GM18519 (cell line): ENCODE data around the gene ADGRE1.

Experiments
- ATAC-seq: cut with Tn5 transposase; IDR thresholded peaks from one replicate; pipeline ENCODE4 v1.9.1; 2021; ENCODE audit warnings: mild to moderate bottlenecking, moderate library complexity; ENCODE audit not compliant: unreplicated experiment, low FRiP score

Gene ADGRE1

GRCh38 chr19:6947745-6948144 is 60.4 kb downstream of the ADGRE1 start:
- no peak for ATAC-seq

DNA sequence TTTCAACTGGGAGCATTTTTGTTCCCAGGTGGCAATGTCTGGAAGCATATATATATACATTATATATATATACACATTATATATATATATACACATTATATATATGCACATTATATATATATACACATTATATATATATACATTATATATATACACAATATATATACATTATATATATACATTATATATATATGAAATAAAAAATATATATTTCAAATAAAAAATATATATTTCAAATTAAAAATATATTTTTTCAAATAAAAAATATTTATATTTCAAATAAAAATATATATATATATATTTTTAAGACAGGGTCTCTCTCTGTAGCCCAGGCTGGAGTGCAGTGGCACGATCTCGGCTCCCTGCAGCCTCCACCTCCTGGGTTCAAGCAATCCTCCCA is 61.5 kb downstream of the ADGRE1 start:
- ATAC-seq: no peak

DNA sequence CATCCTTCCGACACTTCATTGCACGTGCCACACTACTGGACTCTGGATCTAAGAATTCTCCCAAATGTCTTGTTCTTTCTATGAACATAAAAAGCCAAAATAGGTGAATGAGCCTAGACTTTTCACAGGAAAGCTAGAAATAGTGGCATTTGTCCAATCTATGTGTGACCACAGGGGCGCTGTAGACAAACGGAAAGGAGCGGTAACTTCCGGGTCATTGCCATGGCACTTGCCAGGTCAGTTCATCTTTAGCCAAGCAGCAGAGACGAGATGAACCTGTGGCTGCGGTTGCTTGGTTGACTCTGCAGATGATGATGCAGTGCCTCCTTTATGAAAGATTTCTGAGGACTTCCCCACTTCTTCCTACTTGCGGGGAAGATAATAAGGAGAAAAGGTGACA is 65.6 kb downstream of the ADGRE1 start:
- ATAC-seq: no peak

DNA sequence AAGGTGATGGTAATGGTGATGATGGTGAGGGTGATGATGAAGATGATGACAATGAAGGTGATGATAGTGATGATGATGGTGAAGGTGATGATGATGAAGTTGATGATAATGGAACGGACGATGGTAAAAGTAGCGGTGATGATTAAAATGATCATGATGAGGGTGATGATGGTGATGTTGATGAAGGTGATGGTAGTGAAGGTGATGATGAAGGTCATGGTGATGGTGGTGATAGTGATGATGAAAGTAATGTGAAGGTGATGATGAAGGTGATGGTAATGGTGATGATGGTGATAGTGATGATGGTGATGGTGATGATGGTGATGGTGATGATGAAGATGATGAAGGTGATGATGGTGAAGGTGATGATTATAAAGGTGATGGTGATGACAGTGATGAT is 67.7 kb downstream of the ADGRE1 start:
- ATAC-seq: no peak

DNA sequence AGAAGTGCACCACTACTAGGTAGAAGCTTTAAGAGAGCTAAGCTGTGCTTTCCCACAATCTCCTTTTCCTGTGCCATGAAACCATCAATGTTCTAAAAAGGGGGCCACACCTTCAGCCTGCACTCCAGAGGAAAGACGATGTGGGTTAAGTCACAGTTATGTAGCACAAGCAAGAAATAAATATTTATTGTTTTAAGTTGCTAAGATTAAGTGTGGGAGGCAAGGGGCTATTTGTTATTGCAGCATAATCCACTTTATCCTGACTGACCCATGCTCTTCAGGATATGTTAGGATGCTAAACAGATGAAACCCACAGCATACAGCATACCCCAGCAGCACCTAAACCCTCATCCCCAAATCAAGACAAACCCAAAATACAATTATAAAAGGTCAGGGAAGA is 69.2 kb downstream of the ADGRE1 start:
- ATAC-seq: no peak

DNA sequence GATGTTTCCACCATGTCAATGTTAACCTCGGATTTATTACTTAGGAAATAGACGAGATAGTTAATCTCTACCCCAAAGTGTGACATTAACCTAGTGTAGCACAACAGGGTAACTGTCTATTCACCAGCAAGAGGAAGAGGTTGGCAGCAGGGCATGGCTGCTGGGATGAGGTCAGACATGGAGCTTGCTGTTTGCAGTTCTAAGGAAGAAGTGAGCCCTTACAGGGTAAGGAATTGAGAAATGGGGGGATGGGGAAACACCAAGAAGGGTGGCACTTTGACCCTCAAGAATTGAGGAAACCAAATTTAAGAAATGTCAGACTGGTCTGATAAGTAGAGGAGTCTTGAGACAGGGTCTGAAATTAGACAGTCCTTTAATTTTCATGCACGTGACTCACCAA is 71.4 kb downstream of the ADGRE1 start:
- no peak for ATAC-seq

- no peak for ATAC-seq
These were observed 76.0 kb downstream of the ADGRE1 start for GRCh38 chr19:6963244-6963852.

- ATAC-seq: no peak
These were observed 76.6 kb downstream of the ADGRE1 start for GRCh38 chr19:6963937-6964336.

- no peak for ATAC-seq
These were observed 80.6 kb downstream of the ADGRE1 start for GRCh38 chr19:6967967-6968366.

DNA sequence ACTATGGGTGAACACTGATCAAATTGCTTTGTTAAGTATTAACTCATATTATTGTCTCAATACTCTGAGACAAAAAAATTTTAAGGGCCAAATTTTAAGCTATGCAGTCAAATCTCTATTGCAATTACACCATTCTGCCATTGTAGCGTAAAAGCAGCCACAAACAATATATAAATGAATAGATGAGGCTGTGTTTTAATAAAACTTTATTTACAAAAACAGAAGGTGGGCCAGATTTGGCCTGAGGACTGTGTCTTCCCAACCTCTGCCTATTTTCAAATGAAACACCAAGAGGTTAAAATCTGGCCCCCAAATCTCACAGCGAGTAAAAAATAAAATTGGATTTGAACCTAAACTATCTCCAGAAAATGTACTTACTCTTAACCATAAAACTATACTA is 82.1 kb downstream of the ADGRE1 start:
- ATAC-seq: no peak

DNA sequence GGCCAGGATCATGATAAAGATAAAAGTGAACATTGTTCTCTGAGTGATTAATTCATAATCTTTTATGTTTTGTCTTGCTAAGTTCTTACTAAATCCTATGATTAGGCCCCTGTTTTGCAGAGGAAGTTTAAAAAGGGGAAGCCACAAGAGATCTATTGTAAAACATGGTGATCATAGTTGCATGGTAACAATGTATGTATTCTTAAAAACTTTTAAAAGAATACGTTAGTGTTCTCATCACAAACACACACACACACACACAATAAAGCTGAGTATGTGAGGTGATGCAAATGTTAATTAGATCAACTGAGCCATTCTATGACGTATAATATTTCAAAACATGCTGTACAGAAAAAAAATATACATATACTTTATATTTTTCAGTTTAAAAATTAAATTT is 82.6 kb downstream of the ADGRE1 start:
- ATAC-seq: no peak

- no peak for ATAC-seq
These were observed 83.1 kb downstream of the ADGRE1 start for GRCh38 chr19:6970443-6970842.

GRCh38 chr19:6971366-6971765 is 84.0 kb downstream of the ADGRE1 start:
- ATAC-seq: no peak

GRCh38 chr19:6976197-6976596 is 88.8 kb downstream of the ADGRE1 start:
- ATAC-seq: no peak

DNA sequence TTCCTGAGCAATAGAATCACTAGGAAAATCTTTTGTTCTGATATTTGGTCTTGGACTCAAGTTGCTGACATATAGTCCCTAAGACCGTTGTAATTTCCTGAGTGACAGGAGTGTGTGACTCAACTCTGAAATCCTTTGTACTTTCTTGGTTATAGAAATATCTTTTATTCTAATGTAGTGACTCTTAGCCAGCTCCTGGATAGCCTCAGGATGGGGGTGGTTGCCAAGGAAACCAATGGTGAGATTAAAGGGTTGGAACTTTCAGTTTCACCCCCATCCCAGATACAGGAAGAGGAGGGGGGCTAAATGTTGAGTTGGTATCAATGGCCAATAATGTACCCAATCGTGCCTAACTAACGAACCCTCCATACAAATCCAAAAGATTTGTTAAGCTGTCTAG is 92.0 kb downstream of the ADGRE1 start:
- ATAC-seq: no peak

- no peak for ATAC-seq
These were observed 96.1 kb downstream of the ADGRE1 start for GRCh38 chr19:6983448-6983847.

GRCh38 chr19:6987850-6988249 is 100.5 kb downstream of the ADGRE1 start:
- ATAC-seq: no peak

GRCh38 chr19:6988257-6988656 is 100.9 kb downstream of the ADGRE1 start:
- ATAC-seq: no peak
